Left lung (tissue), 10 donors: ENCODE measurements around the gene HNRNPM. TPM values are rescaled to one million over a fixed set of nuclear protein-coding genes. Genes with fewer than 3 reads are reported as not detected.
A peak's percentile ranks its signal among the peaks of the same experiment; 100 is the strongest.
"Not testable (repeated sequence)": the region's sequence is repeated elsewhere in the genome, so short reads cannot be mapped to it uniquely, and the experiment has no call there.

ENCODE experiments used
- ATAC-seq: fragments of 200-7000 bp; cut with Tn5 transposase; one replicate; pipeline ENCODE4 v1.9.1; 2020; ENCODE audit warnings: moderate library complexity
- DNase-seq, 4 donors: peaks; one replicate each; pipeline ENCODE4 v3.0.0-alpha.2; 2013 to 2020
- H3K27ac ChIP-seq, 2 donors: fragments of 200-600 bp; sonication (generic) in 1 of 2; one replicate each; pipeline versions ENCODE4 v1.5.0 to v1.8.0; 2020 to 2021
- H3K27me3 ChIP-seq, 2 donors: fragments of 200-600 bp; sonication (generic) in 1 of 2; one replicate each; pipeline versions ENCODE4 v1.5.0 to v1.8.0; 2020 to 2021
- H3K36me3 ChIP-seq, 2 donors: fragments of 200-600 bp; sonication (generic) in 1 of 2; one replicate each; pipeline versions ENCODE4 v1.5.0 to v1.8.0; 2020 to 2021
- H3K4me1 ChIP-seq, 2 donors: fragments of 200-600 bp; one replicate each; pipeline ENCODE4 v1.8.0; 2021
- H3K4me3 ChIP-seq, 2 donors: fragments of 200-600 bp; sonication (generic) in 1 of 2; one replicate each; pipeline versions ENCODE4 v1.5.0 to v1.8.0; 2020 to 2021; ENCODE audit warnings: mild to moderate bottlenecking in 1 of 2
- H3K9me3 ChIP-seq, 2 donors: fragments of 200-600 bp; sonication (generic) in 1 of 2; one replicate each; pipeline versions ENCODE4 v1.5.0 to v1.8.0; 2020 to 2021
- intact Hi-C, 2 donors: fragments of 100-400 bp; cut with DNase I; formaldehyde crosslinking; loops; one replicate each; pipeline versions ENCODE4 v1.11.2 to v1.14.2; 2022
- polyA plus RNA-seq, 6 donors: library from polyadenylated mRNA; unstranded; fragments of 120-200 nt; gene quantifications; one replicate each; pipeline ENCODE4 v1.2.1, GENCODE V29; 2013; ENCODE audit not compliant: insufficient read length in 6 of 6
- total RNA-seq, 2 donors: library from RNA; stranded (reverse); fragmentation: NEBNext Ultra II Directional; extraction: Animal tissue kit (Norgen Biotek cat#: 25700); gene quantifications; one replicate each; pipeline ENCODE4 v1.2.1, GENCODE V29; 2021
- TF ChIP-seq, protein P1 (sequence below), 2 donors: fragments of 200-600 bp; sonication (generic) in 1 of 2; IDR thresholded peaks; one replicate each; pipeline versions ENCODE4 v1.5.0 to v1.8.0; 2021; ENCODE audit warnings: antibody characterized with exemption in 2 of 2
- donor health status: DM: no; HTN: yes; CAD: no.
- donor health status: DM: no; HTN: no; CAD: no.

HNRNPM gene
- total and polyA plus RNA-seq, 8 donors, result 121 to 382 (median 335) TPM

DNA sequence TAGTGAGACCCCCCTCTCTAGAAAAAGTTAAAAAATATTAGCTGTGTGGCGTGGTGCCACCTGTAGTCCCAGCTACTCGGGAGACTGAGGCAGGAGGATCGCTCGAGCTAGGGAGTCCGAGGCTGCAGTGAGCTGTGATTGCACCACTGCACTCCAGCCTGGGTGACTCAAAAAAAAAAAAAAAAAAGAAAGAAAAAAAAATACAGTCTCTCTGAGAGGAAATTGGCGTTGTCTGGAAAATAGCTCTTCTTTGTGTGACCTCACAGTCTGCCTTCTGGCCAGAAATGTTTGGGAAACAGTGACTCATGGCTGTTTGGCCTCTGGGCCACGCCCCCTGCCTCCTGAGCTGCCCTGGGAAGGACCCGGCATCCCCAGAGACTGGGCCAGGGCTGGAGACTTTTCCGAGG, 21.0 kb upstream of the HNRNPM start:
- peak; percentile 97 for ATAC-seq
- TF ChIP-seq, protein P1, sequence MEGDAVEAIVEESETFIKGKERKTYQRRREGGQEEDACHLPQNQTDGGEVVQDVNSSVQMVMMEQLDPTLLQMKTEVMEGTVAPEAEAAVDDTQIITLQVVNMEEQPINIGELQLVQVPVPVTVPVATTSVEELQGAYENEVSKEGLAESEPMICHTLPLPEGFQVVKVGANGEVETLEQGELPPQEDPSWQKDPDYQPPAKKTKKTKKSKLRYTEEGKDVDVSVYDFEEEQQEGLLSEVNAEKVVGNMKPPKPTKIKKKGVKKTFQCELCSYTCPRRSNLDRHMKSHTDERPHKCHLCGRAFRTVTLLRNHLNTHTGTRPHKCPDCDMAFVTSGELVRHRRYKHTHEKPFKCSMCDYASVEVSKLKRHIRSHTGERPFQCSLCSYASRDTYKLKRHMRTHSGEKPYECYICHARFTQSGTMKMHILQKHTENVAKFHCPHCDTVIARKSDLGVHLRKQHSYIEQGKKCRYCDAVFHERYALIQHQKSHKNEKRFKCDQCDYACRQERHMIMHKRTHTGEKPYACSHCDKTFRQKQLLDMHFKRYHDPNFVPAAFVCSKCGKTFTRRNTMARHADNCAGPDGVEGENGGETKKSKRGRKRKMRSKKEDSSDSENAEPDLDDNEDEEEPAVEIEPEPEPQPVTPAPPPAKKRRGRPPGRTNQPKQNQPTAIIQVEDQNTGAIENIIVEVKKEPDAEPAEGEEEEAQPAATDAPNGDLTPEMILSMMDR (IDR thresholded peaks at IDR 0.05), result no peak
- Histone ChIP-seq H3K27ac (peak overlapping the region; percentile 87 to 92), H3K36me3 (peaks cover 0 to 34% of the 10 kb centered on the region in 2 donors), H3K4me1 (peaks cover 8 to 26% of the 10 kb centered on the region in 2 donors), H3K27me3 (no peaks in the 10 kb centered on the region), H3K4me3 (no peak overlapping the region), H3K9me3 (no peaks in the 10 kb centered on the region)
- intact Hi-C loops, result no loop called here
- DNase-seq, result peak; percentile 26 to 91 (median 72)

DNA sequence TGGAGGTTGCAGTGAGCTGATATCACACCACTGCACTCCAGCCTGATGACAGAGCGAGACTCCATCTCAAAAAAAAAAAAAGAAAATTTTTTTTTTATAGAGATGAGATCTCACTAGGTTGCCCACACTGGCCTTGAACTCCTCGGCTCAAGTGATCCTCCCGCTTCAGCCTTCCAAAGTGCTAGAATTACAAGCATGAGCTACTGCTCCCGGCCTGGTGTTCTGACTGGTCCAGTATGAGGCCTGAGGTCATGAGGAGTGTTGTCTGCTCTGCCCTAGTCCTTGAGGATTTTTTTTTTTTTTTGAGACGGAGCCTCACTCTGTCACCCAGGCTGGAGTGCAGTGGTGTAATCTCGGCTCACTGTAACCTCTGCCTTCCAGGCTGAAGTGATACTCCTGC, 19.4 kb upstream of the HNRNPM start:
- ATAC-seq, H3K9me3 ChIP-seq, H3K4me3 ChIP-seq, H3K27me3 ChIP-seq, DNase-seq, intact Hi-C loops, H3K27ac ChIP-seq: not testable (repeated sequence)
- Histone ChIP-seq H3K36me3 (peaks cover 0 to 44% of the 10 kb centered on the region in 2 donors), H3K4me1 (peaks cover 8 to 26% of the 10 kb centered on the region in 2 donors)

DNA sequence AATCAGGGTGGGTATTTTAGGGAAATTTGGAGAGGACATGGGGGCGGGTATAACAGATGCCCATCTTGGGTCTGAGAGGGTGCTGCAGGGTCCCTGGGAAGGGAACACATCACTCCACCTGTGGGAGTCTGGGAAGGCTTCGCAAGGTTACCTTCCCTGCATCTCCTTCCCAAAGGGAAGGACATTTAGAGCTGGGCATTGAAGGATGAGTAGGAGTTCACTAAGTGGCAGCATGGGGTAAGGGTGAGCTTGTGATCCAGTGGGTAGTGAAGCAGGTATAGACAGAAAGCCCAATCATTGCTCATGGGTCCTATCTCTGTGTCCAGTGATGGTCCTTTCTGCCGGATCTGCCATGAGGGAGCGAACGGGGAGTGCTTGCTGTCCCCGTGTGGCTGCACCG, 18.5 kb upstream of the HNRNPM start:
- DNase-seq, result no peak
- no peak for ATAC-seq
- TF ChIP-seq, protein P1 (IDR thresholded peaks at IDR 0.05), result no peak
- Histone ChIP-seq H3K9me3 (no peaks in the 10 kb centered on the region), H3K36me3 (peaks cover 0 to 53% of the 10 kb centered on the region in 2 donors), H3K27ac (no peak overlapping the region), H3K27me3 (no peaks in the 10 kb centered on the region), H3K4me1 (peaks cover 8 to 26% of the 10 kb centered on the region in 2 donors), H3K4me3 (no peak overlapping the region)
- intact Hi-C loops, result no loop called here

DNA sequence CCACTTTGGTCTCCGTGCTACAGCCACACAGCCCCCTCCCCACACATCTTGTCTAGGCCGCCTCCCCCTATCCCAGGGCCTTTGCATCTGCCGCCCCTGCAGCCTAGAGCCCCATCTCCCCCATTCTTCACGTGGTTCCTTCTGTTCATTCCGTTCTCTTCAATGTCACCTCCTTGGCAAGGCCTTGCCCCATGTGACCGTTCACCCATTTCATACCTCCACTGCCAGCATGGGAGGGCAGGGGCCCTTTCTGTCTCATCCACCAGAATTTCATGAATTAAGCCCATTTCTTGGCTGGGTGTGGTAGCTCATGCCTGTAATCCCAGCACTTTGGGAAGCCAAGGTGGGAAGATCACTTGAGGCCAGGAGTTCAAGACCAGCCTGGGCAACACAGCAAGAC, 15.7 kb upstream of the HNRNPM start:
- no peak overlapping the region for H3K27ac ChIP-seq
- peaks cover 0 to 15% of the 10 kb centered on the region in 2 donors for H3K4me1 ChIP-seq
- no peak for ATAC-seq
- no peaks in the 10 kb centered on the region for H3K27me3 ChIP-seq
- TF ChIP-seq, protein P1 (IDR thresholded peaks at IDR 0.05), result no peak
- peaks cover 0 to 53% of the 10 kb centered on the region in 2 donors for H3K36me3 ChIP-seq
- no peaks in the 10 kb centered on the region for H3K9me3 ChIP-seq
- intact Hi-C loops, result no loop called here
- no peak for DNase-seq
- H3K4me3 ChIP-seq, result no peak overlapping the region

DNA sequence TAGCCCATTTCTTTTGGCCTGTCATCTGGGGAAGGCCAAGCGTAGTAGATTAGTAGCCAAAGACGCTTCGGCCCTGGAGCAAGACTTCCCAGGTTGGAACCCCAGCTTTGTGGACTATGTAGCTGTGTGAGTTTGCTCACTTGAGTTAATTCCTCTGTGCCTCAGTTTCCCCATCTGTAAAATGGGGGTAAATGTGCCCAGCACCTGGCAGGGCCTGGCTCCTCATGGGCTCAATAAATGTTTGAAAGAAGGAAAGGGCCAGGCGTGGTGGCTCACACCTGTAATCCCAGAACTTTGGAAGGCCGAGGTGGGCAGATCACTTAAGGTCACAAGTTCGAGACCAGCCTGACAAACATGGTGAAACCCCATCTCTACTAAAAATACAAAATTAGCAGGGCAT, 14.9 kb upstream of the HNRNPM start:
- Histone ChIP-seq H3K27ac (no peak overlapping the region), H3K27me3 (no peaks in the 10 kb centered on the region), H3K4me3 (no peak overlapping the region), H3K9me3 (no peaks in the 10 kb centered on the region), H3K4me1 (peaks cover 0 to 15% of the 10 kb centered on the region in 2 donors), H3K36me3 (peaks cover 0 to 53% of the 10 kb centered on the region in 2 donors)
- TF ChIP-seq, protein P1 (IDR thresholded peaks at IDR 0.05), result no peak
- ATAC-seq (no peak), DNase-seq (no peak)
- intact Hi-C loops, result no loop called here

DNA sequence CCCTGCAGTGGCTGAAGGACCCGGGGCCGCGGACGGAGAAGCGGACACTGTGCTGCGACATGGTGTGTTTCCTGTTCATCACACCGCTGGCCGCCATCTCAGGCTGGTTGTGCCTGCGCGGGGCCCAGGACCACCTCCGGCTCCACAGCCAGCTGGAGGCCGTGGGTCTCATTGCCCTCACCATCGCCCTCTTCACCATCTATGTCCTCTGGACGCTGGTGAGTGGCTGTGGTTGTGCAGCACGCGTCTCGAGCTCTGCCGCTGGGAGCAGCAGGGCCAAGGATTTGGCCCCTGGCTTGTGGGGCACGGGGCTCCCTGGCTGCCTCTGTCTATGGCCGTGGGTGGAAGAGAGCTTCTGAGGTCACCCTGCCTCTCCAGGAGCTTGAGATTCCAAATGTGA, 14.1 kb upstream of the HNRNPM start:
- intact Hi-C loops, result no loop called here
- Histone ChIP-seq H3K27ac (no peak overlapping the region), H3K4me3 (no peak overlapping the region), H3K9me3 (no peaks in the 10 kb centered on the region), H3K27me3 (no peaks in the 10 kb centered on the region), H3K36me3 (peaks cover 0 to 57% of the 10 kb centered on the region in 2 donors), H3K4me1 (peaks cover 0 to 10% of the 10 kb centered on the region in 2 donors)
- DNase-seq, result no peak
- ATAC-seq, result no peak
- TF ChIP-seq, protein P1 (IDR thresholded peaks at IDR 0.05), result no peak
